CD4-positive, alpha-beta T cell treated with Interleukin-2 at 100 ng/mL for 4 hours (primary cell): ENCODE measurements around the gene AURKAIP1.

Experiments
- DNase-seq: peaks from one replicate; pipeline ENCODE4 v3.0.0-alpha.2; 2020; ENCODE audit warnings: low spot score

The AURKAIP1 gene

GRCh38 chr1:1361233-1361981 is 13.6 kb downstream of the AURKAIP1 start:
- no peak for DNase-seq

GRCh38 chr1:1360506-1361169 is 14.4 kb downstream of the AURKAIP1 start:
- no peak for DNase-seq

- no peak for DNase-seq
These were observed 15.1 kb downstream of the AURKAIP1 start for GRCh38 chr1:1359664-1360468.

- DNase-seq: no peak
These were observed 15.7 kb downstream of the AURKAIP1 start for GRCh38 chr1:1359308-1359663.

GRCh38 chr1:1358433-1359271 is 16.4 kb downstream of the AURKAIP1 start, which contains the start of gene MXRA8:
MXRA8 (minus strand) TSS chr1:1358555; CDS start chr1:1358504, 51 bp downstream.
- no peak for DNase-seq

- DNase-seq: no peak
These were observed 17.1 kb downstream of the AURKAIP1 start for GRCh38 chr1:1357871-1358432.

GRCh38 chr1:1356796-1357401 is 18.1 kb downstream of the AURKAIP1 start:
- no peak for DNase-seq

- no peak for DNase-seq
These were observed 18.7 kb downstream of the AURKAIP1 start for GRCh38 chr1:1356166-1356795.

GRCh38 chr1:1355416-1355815 is 19.6 kb downstream of the AURKAIP1 start:
- DNase-seq: no peak

- DNase-seq: no peak
These were observed 20.4 kb downstream of the AURKAIP1 start for GRCh38 chr1:1354271-1355247.

- no peak for DNase-seq
These were observed 21.4 kb downstream of the AURKAIP1 start for GRCh38 chr1:1353389-1354151.

GRCh38 chr1:1352786-1353388 is 22.1 kb downstream of the AURKAIP1 start:
- DNase-seq: no peak

- no peak for DNase-seq
These were observed 23.2 kb downstream of the AURKAIP1 start for GRCh38 chr1:1351511-1352427.

GRCh38 chr1:1349256-1350012 is 25.6 kb downstream of the AURKAIP1 start, which contains the start of gene DVL1:
DVL1 (minus strand) TSS chr1:1349418; CDS start chr1:1349065, 353 bp downstream.
- peak; percentile 65 for DNase-seq

- no peak for DNase-seq
These were observed 26.4 kb downstream of the AURKAIP1 start for GRCh38 chr1:1348420-1349255.
